Activated T-cell treated with anti-CD3 and anti-CD28 coated beads for 48 hours (primary cell): ENCODE measurements around the gene DNAJC6.

Experiments
- DNase-seq: peaks from one replicate; pipeline ENCODE4 v3.0.0-alpha.2; 2020; ENCODE audit warnings: low read depth

The DNAJC6 gene

GRCh38 chr1:65407877-65408276 is 98.5 kb downstream of the DNAJC6 start:
- no peak for DNase-seq

DNA sequence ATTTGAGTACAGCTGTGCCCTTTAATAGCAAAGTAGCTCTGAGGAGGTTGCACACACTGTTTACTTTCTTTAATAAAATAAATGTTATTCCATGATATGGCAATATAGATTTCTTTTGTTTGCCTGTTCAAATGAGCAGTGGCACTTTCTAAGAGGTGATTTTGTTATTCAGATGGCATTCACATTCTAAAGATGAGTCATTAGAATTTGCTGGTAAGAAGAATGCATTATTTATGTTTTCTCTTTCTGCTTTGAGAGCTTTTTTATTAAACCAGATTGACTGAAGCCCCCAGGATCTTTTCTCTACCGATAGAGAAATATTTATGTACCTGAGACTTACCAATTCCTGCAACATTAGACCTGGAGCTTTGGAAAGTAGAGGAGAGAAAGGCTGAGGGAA is 100.0 kb downstream of the DNAJC6 start:
- no peak for DNase-seq

DNA sequence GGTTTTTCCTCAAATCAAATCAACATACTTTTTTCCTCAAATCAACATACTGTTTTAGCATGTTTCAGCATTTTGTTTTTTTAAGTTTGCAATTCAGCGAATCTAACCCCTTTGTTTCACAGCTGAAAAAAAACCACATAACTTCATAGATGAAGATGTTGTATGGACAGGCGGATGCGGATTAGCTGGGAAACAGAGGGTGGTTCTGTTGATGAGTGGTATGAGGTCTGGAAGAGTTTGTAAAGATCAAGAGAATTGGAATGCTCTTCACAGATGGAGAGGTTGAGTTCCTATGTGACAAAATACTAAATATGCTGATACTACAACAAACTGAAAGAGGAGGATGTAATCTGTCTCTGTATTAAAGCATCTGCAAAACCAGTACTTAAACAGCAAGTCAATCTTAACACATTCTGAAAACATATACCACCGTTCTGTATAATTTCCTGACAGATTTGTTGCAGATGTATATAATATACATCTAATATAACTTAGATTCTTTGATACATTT is 100.5 kb downstream of the DNAJC6 start:
- no peak for DNase-seq

DNA sequence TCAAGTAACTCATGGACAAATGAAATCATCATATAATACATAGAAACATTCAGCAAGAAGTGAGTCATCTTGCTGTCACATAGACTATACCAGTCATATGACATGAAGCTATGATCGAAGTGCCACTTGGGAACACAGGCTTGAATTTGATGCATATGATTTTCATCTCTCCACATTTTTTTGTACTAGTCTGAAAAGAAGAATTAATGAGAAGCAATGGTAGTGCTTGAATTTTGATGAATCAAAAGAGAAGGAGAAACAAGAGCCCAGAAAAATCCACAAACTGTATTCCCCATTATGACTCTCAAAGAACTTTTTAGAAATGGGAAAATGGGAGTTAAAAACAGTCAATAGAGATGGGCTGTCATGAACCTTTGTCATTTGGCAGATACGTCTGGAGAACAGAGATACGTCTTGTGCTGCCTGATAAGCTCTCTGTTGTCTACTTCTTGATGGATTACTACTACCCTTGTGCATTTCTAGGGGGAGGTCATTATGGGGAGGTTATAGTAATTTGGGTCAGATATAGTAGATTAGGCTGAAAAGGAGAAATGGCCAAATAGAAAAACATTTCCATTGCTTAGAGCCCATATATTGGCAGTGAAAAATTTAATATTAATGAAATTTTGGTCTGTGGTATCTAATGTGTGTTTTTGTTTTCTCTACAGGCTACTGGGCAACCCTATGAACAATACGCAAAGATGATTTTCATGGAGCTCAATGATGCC is 103.1 kb downstream of the DNAJC6 start:
- no peak for DNase-seq

GRCh38 chr1:65412984-65413375 is 103.6 kb downstream of the DNAJC6 start:
- no peak for DNase-seq

- no peak for DNase-seq
Measured at GRCh38 chr1:65414538-65414937, 105.2 kb downstream of the DNAJC6 start.

DNA sequence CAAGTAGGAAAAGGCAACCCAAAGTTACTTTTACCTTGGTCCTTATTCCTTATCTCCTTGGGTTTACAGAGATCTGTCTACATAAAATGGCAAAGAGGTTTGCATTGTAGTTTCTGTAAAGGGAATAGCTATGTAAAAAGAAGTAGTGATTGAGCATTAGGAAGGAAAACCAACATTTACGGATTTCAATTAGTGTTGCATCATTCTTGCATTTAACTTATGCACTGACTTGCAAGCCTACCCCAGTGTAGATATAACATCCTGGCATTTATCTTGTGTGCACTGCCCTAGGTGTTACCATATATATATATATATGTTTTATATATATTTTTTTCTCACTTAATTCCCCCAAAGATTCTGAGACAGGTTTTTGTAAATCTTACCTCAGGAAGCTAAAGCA is 107.4 kb downstream of the DNAJC6 start:
- DNase-seq: no peak

GRCh38 chr1:65417729-65418128 is 108.4 kb downstream of the DNAJC6 start:
- no peak for DNase-seq

- no peak for DNase-seq
Measured at GRCh38 chr1:65418522-65419185, 109.3 kb downstream of the DNAJC6 start.

DNA sequence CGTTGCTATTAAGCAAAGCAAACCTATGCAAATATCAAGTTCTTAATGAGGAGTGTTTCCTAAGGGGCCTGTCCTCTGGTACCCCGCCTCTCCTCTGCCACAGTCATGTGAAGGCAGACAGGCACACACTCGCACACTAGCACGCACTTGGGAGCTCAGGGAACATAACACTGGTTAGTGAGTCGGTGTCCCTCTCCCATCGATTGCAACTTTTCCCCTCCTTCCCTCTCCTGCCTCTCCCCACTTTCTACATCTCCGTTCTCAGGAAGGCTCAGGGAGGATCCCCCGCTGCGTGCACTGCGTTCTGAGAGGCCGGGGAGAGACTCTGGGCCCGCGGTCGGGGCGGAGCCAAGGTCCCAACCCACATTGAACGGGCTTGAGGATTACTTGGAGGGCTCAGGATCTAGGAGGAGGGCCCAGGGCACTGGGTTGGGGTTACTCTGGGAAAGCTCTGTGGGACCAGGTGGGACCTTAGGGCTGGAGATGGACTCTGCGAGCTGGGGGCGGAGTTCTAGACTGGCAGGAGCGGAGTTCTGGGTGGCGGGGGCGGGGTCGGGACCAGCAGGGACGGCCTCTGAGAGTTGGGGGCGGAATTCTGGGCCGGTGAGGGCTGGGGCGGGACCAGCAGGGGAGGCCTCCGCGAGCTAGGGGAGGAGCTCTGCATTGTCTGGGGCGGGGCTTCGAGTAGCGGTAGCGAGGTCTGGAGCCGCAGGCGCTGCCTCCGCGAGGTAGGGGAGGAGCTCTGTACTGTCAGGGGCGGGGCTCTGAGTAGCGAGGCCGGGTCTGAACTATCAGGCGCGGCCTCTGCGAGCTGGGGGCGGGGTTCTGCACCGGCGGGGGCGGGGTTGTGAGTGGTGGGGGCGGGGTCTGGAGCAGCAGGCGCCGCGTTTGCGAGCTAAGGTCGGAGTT is 110.6 kb downstream of the DNAJC6 start:
- peak; percentile 97 for DNase-seq

GRCh38 chr1:65420590-65421350 is 111.4 kb downstream of the DNAJC6 start, which contains the start of the genes LEPR and LEPROT:
Gene LEPR, plus strand, starts transcription at chr1:65420668. Its CDS starts 144,898 bp downstream, at chr1:65565566.
Gene LEPROT, plus strand, starts transcription at chr1:65420668. Its CDS starts 57 bp downstream, at chr1:65420725.
- no peak for DNase-seq

DNA sequence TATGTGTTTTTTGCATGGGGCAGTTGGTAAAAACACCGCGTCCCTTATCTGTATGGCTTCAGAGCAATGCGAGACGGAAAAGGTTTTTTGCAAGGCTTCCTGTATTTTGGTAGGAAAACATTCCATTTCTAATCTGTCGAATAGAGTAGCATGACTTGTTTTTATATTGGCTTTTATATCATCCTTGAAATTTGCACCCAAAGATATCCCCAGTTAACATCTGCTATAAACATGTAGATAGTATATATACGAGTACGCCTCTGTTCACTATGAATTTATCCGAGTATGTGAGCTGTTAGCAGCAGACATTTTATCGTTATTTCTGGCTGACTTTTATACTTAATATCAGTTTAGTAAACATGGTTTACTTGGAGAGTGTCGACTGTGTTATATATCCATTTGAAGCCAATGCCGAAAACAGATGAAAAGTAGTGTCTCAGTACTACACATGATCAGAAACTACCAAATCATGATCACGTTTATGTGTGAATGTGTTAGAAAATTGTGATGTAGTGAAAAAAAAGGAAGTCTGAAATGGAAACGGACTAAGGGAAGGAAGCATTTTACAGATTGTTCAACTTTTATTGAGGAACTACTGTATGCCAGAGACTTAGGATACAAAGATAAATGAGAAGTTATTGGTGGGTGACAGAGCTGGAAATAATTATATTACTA is 112.1 kb downstream of the DNAJC6 start:
- no peak for DNase-seq

- no peak for DNase-seq
Measured at GRCh38 chr1:65422241-65423203, 113.2 kb downstream of the DNAJC6 start.

DNA sequence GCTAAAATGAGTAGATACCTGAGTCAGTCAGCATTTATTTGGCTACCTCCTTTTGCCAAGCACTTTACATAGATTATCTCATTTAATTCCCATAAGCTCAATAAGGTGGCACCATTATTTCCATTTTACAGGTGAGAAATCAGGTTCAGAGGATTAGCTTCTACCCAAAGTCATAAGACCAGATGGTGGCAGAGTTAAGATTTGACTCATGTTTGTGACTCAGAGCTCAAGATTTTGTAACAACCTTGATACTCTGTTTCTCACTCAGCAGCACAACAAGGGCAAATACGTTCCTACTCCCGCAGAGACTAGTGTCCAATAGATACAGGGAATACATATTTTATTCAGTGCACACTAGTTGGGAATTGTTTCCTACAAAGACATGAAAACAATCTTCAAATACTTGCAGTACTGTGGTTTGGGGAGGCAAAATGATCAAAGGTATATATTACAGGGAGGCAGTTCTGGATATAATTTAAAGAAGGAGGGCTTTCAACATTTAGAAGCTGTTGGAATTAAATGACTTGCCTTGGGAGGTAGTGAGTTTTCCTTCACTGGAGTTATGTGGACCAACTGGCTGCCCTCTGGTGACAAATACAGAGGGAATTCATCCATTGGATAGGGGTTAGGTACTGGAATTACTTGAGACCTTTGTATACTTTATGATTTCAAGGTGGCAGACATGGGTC is 114.7 kb downstream of the DNAJC6 start:
- no peak for DNase-seq

GRCh38 chr1:65424573-65424889 is 115.2 kb downstream of the DNAJC6 start:
- no peak for DNase-seq

GRCh38 chr1:65425006-65425405 is 115.7 kb downstream of the DNAJC6 start:
- DNase-seq: no peak

DNA sequence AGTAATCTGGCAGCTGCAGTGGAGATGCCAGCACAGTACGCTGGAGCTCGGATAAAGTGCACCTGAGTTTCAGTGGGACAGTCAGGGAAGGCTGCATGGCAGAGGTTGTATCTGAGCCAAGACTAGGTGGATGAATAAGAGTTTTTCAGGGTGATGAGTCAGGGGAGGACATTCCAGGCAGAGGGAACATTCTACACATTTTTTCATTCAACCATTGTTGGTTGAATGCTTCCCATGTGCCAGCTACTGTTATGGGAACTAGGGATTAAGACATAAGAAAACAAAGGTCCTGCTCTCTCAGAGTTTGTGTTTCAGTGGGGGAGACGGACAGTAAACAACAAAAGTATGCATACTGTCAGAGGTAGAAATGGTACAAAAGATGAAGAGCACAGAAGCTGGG is 116.4 kb downstream of the DNAJC6 start:
- DNase-seq: no peak

GRCh38 chr1:65429078-65429477 is 119.7 kb downstream of the DNAJC6 start:
- DNase-seq: no peak

DNA sequence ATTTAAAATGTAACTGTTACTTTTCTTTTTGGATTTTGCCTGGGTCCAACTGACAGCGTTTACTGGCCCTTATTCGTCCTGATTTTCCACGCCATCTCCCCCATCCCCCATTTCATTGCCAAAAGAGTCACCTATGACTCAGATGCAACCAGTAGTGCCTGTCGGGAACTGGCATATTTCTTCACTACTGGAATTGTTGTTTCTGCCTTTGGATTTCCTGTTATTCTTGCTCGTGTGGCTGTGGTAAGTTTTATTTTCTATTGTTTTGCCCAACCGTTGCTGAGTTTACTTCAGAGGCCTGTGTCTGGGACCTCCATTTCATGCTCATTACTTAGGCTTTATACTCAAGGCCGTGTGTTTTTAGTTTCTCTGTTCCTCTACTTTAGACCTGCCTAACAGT is 120.5 kb downstream of the DNAJC6 start:
- no peak for DNase-seq
